Measurements from ENCODE around the gene AGAP2. TPM values are rescaled to one million over a fixed set of nuclear protein-coding genes. Genes with fewer than 3 reads are reported as not detected.

Gene AGAP2
- total and polyA plus RNA-seq, 2 of the 8 experiments (the other 6 are each of a cell fraction or from before 2014, with no cell fraction given), result 1.5 TPM

DNA sequence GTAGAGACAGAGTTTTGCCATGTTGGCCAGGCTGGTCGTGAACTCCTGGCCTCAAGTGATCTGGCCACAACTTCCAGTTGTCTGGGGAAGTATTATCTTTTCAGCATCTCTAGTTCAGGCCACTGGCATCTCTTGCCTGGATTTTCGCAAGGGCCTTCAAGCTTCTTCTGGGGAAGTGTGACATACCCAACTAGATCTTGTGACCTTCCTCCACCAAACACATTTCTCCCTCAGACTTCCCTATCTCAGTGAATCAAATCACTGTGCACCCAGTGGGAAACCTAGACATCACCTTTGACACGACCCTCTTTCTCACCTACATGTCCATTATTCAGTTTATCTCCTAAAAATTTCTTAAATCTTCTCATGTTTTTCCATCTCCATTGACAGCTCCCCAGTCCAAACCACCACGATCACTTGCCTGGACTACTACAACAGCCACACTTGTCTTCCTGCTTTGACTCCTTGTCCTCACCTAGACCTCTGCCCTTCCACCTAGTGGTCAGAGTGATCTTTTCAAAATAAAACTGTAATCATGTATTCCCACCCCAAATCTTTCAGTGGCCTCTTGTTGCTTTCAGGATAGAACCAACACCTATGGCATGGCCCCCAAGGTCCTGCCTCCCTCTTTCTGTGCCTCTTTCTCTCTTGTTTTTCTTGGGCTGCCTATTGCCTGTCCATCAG, 37.2 kb upstream of the AGAP2 start:
- Histone ChIP-seq H4K91ac (replicated peaks; ENCODE audit: insufficient read length, low read length) (no peak overlapping the region), H3K27me3 (replicated peaks in 1 of 4; ENCODE audit: control insufficient read depth in 3 of 4, extremely low read depth in 1 of 4, insufficient read depth in 3 of 4, low read length in 3 of 4) (peaks cover 0 to 4% (median 1%) of the 10 kb centered on the region in 4 experiments; a peak in 2 of 7 replicates), H3K18ac (ENCODE audit: extremely low read depth, low read length) (no peak overlapping the region), H3K9me3 (ENCODE audit: insufficient read depth in 2 of 2, low read depth in 1 of 2, low read length in 1 of 2) (no peaks in the 10 kb centered on the region), H3K56ac (replicated peaks; ENCODE audit: insufficient read length, low read depth, low read length) (no peak overlapping the region), H3K79me2 (ENCODE audit: control insufficient read depth in 1 of 2, insufficient read depth in 2 of 2, low read length in 2 of 2) (0 out of 4 replicates have a peak, but pooled peaks cover 0 to 6% of the 10 kb centered on the region in 2 experiments), H2BK5ac (ENCODE audit: low read depth, low read length) (no peak overlapping the region), H3K4ac (replicated peaks; ENCODE audit: insufficient read length, low read depth, low read length) (no peak overlapping the region), H2AK5ac (ENCODE audit: low read depth, low read length) (no peak overlapping the region), H4K5ac (ENCODE audit: insufficient read length, low read depth, low read length) (no peak overlapping the region), H3K4me3 (ENCODE audit: extremely low read depth in 1 of 4, insufficient read depth in 2 of 4, low read depth in 3 of 4, low read length in 4 of 4) (no peak overlapping the region), H2BK15ac (ENCODE audit: low read length) (no peak overlapping the region), H3K4me2 (ENCODE audit: insufficient read depth in 1 of 2, low read depth in 2 of 2, low read length in 2 of 2) (no peak overlapping the region), H3K4me1 (replicated peaks in 1 of 4; ENCODE audit: control insufficient read depth in 3 of 4, insufficient read depth in 4 of 4, low read length in 3 of 4) (peaks cover 0 to 3% (median 1%) of the 10 kb centered on the region in 4 experiments; a peak in 2 of 7 replicates), H3K27ac (ENCODE audit: low read depth, low read length) (no peak overlapping the region), H2BK20ac (ENCODE audit: low read length) (no peak overlapping the region), H3K9ac (replicated peaks in 1 of 4; ENCODE audit: extremely low read depth in 1 of 4, low read depth in 3 of 4, low read length in 3 of 4) (no peak overlapping the region), H2AFZ (ENCODE audit: low read length) (no peak overlapping the region), H2BK12ac (ENCODE audit: low read depth, low read length) (no peak overlapping the region), H3K36me3 (ENCODE audit: control insufficient read depth in 2 of 4, insufficient read depth in 4 of 4, low read length in 3 of 4) (peaks cover 0 to under 1% (median 0%) of the 10 kb centered on the region in 4 experiments; a peak in 3 of 8 replicates), H3K79me1 (ENCODE audit: low read depth, low read length) (no peaks in the 10 kb centered on the region; the same call in 1 of the 2 replicates), H3K23me2 (ENCODE audit: low read depth, low read length) (peaks cover 12% of the 10 kb centered on the region; the same call in 1 of the 2 replicates), H2BK120ac (replicated peaks; ENCODE audit: low read depth, low read length) (no peak overlapping the region), H4K20me1 (replicated peaks in 1 of 2; ENCODE audit: control insufficient read depth in 1 of 2, insufficient read depth in 2 of 2, low read length in 2 of 2) (no peaks in the 10 kb centered on the region), H4K8ac (ENCODE audit: extremely low read depth, insufficient read depth, low read length) (no peak overlapping the region), H3K23ac (ENCODE audit: insufficient read length) (no peak overlapping the region), H3K14ac (ENCODE audit: insufficient read length) (no peak overlapping the region)
- ChIA-PET CTCF (ENCODE audit: partially characterized antibody) (interaction anchor here (0.6 to 4.5 kb wide), 10 partner anchors 8 to 153 kb away, joined by 3 to 28 read pairs (median 4); partner anchors contain the start of gene CYP27B1), POLR2A (ENCODE audit: partially characterized antibody) (interaction anchor here (1.1 to 1.8 kb wide), 3 partner anchors 9 to 19 kb away, joined by 3 to 4 read pairs (median 3); partner anchors contain the start of gene CYP27B1)
- DNase-seq (ENCODE audit: low read depth in 1 of 2, low spot score in 2 of 2) (no peak), FAIRE-seq (no peak)
- TF ChIP-seq CTCF (IDR thresholded peaks at IDR 0.05; ENCODE audit: control extremely low read depth in 1 of 3, insufficient read depth in 1 of 3, low read depth in 1 of 3, low read length in 3 of 3) (peak in 1 of 3 experiments; percentile 29; a peak in 2 of 4 replicates), BCL11A (IDR thresholded peaks at IDR 0.05; ENCODE audit: low read depth in 2 of 2, low read length in 2 of 2) (no peak), SP1 (IDR thresholded peaks at IDR 0.05; ENCODE audit: low read depth, low read length) (no peak), HDAC2 (IDR thresholded peaks at IDR 0.05; ENCODE audit: borderline replicate concordance in 1 of 2, low read depth in 2 of 2, low read length in 2 of 2) (no peak)
- 79% methylated on average over 4 of the region's 4 CpGs; no CpG with 5 or more reads in 1 of the 2 experiments for WGBS, 2 experiments (ENCODE audit: extremely low coverage in 1 of 2, insufficient coverage in 1 of 2, insufficient read length in 1 of 2, insufficient replicate concordance in 2 of 2, low coverage in 1 of 2, low lambda C conversion rate in 2 of 2, missing lambda C conversion rate in 1 of 2)
